Measurements from ENCODE around the gene C2CD3. TPM values are rescaled to one million over a fixed set of nuclear protein-coding genes. Genes with fewer than 3 reads are reported as not detected.

The C2CD3 gene
- total RNA-seq, 2 donors from 2014 or later, result 31.1 to 35.2 TPM

DNA sequence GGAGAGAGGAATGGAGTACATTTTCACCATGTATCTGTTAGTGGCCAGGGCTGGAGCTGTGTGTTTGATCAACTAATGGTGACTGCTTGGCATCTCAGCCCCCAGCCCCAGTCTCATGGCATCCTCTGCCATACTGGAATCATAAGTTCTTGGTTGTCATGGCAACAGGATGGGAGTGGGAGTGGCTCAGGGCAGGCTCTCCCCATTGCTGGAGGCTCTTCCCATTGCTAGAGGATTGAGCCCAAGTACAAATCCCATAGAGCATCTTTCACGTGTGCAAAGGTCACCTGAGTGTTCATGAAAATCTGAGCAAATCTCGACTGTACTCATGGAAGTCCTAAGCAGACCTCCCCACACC, 205.1 kb downstream of the C2CD3 start:
- H3K9me3 Mint-ChIP-seq, result no peaks in the 10 kb centered on the region
- H3K36me3 Mint-ChIP-seq (ENCODE audit: insufficient read depth in 2 of 2), result no peaks in the 10 kb centered on the region
- no peak overlapping the region for H3K4me3 Mint-ChIP-seq
- H3K4me1 Mint-ChIP-seq (ENCODE audit: low read depth), result peaks cover 37% of the 10 kb centered on the region
- ATAC-seq (replicated peaks in 1 of 2) (no peak), DNase-seq (no peak)
- H3K27ac Mint-ChIP-seq, result no peak overlapping the region
- H3K27me3 Mint-ChIP-seq (ENCODE audit: low read depth), result no peaks in the 10 kb centered on the region

DNA sequence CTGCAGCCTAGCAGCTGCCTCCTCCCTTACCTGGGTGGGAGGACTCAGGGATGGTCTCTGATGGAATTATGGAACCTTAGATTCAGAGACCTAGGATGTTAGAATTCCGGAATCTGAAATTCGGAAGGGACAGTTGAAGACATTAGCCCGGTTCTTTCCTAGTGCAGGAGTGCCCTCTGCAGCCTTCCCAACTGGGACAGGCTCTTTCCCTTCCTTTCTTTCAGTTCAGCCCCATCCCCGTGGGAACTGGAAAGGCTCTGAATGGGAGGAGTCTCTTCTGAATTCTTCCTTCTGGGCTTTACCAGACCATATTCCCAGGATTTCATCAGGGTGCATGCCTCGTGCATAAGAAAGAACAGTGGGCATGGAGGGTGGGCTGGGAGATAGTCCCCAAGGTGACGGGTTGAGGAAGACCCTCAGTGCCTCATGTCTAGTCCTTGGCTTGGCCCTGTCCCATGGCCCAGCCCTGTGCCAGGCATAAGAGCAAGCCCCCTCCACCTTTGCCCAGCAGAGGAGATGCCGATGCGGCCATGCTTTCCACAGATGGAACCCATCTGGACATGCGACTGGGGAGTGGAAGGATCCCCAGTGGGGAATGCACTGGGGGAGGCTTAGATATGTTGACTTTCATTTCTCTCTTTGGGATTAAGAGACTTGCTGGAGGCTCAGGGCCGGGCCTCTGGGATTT, 205.6 kb downstream of the C2CD3 start:
- H3K4me3 Mint-ChIP-seq, result peak overlapping the region; percentile 42 to 45
- no peaks in the 10 kb centered on the region for H3K9me3 Mint-ChIP-seq
- H3K27me3 Mint-ChIP-seq (ENCODE audit: low read depth), result no peaks in the 10 kb centered on the region
- peaks cover 33% of the 10 kb centered on the region for H3K4me1 Mint-ChIP-seq (ENCODE audit: low read depth)
- DNase-seq, result no peak
- no peaks in the 10 kb centered on the region for H3K36me3 Mint-ChIP-seq (ENCODE audit: insufficient read depth in 2 of 2)
- H3K27ac Mint-ChIP-seq, result no peak overlapping the region
- no peak for ATAC-seq (replicated peaks in 1 of 2)

DNA sequence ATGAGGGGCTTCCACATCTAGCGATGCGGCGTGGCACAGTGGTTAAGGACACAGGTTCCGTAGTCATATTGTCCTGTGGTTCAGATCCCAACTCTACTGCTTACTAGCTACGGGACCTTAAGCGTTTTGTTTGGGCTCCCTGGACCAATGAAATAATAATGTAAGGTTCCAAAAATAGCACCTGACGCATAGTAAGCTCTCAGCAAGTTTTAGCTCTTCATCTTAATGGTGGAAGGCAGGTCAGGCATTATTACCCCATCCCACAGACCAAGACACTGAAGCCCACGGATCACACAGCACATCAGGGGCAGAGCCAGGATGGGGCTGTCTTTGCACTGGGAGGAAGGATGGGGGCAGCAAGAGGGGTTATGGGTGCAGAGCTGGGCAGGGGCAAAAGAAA, 206.9 kb downstream of the C2CD3 start:
- H3K4me1 Mint-ChIP-seq (ENCODE audit: low read depth), result peaks cover 20% of the 10 kb centered on the region
- H3K36me3 Mint-ChIP-seq (ENCODE audit: insufficient read depth in 2 of 2), result no peaks in the 10 kb centered on the region
- H3K27ac Mint-ChIP-seq, result peak overlapping the region; percentile 58
- no peaks in the 10 kb centered on the region for H3K27me3 Mint-ChIP-seq (ENCODE audit: low read depth)
- H3K4me3 Mint-ChIP-seq, result peak overlapping the region in 1 of 2 donors; percentile 45
- ATAC-seq (replicated peaks in 1 of 2) (peak in 1 of 2 donors; percentile 5), DNase-seq (no peak)
- H3K9me3 Mint-ChIP-seq, result no peaks in the 10 kb centered on the region

Other genes with a start within 250 kb of the C2CD3 start
- gene DNAJB13, start 220.0 kb downstream of the C2CD3 start, total RNA-seq, result 1 to 10 TPM in 1 of 2 donors, under 1 TPM in 1; 0.53 to 1.1 TPM
- 100 to 1,000 TPM; 152 to 198 TPM for gene UCP2, start 188.2 kb downstream of the C2CD3 start, total RNA-seq
- gene UCP3, start 161.9 kb downstream of the C2CD3 start, total RNA-seq, result 1 to 10 TPM; 3.7 to 5.4 TPM
- 10 to 100 TPM; 42.8 to 46.4 TPM for gene PPME1, start 287 bp upstream of the C2CD3 start, total RNA-seq
- gene P4HA3, start 140.6 kb upstream of the C2CD3 start, total RNA-seq, result not detected
- gene PGM2L1, start 227.4 kb upstream of the C2CD3 start, total RNA-seq, result 10 to 100 TPM; 12.1 to 16.4 TPM

Data from activated T-cell treated with anti-CD3 and anti-CD28 coated beads, Interleukin-2, amount 50 U/mL, for 72 hours (primary cell).